GM18526 (cell line): ENCODE results near the gene GLOD4.

Source experiments
- POLR2A ChIP-seq: IDR thresholded peaks from 3 replicates; pipeline ENCODE4 v1.6.1; 2011; ENCODE audit not compliant: insufficient read length; ENCODE audit errors: extremely low read depth

GLOD4 gene

GRCh38 chr17:806346-806745, 24.3 kb upstream of the GLOD4 start:
- TF ChIP-seq POLR2A: no peak

- TF ChIP-seq POLR2A: no peak
Measured at GRCh38 chr17:804541-805435, 22.7 kb upstream of the GLOD4 start.

GRCh38 chr17:802901-803881, 21.1 kb upstream of the GLOD4 start:
- TF ChIP-seq POLR2A: no peak

- no peak for TF ChIP-seq POLR2A
Measured at GRCh38 chr17:802481-802880, 20.4 kb upstream of the GLOD4 start.

- TF ChIP-seq POLR2A: no peak
Measured at GRCh38 chr17:801660-802059, 19.6 kb upstream of the GLOD4 start.

- no peak for TF ChIP-seq POLR2A
Measured at GRCh38 chr17:800446-801242, 18.6 kb upstream of the GLOD4 start.

GRCh38 chr17:799261-799660, 17.2 kb upstream of the GLOD4 start:
- TF ChIP-seq POLR2A: no peak

- no peak for TF ChIP-seq POLR2A
Measured at GRCh38 chr17:798246-798645, 16.2 kb upstream of the GLOD4 start.

GRCh38 chr17:797236-797840, 15.3 kb upstream of the GLOD4 start:
- no peak for TF ChIP-seq POLR2A

GRCh38 chr17:796609-797008, 14.5 kb upstream of the GLOD4 start:
- TF ChIP-seq POLR2A: no peak

- TF ChIP-seq POLR2A: no peak
Measured at GRCh38 chr17:795721-796120, 13.6 kb upstream of the GLOD4 start.

- no peak for TF ChIP-seq POLR2A
Measured at GRCh38 chr17:795276-795675, 13.2 kb upstream of the GLOD4 start.

GRCh38 chr17:794876-795275, 12.8 kb upstream of the GLOD4 start:
- no peak for TF ChIP-seq POLR2A

GRCh38 chr17:792277-792676, 10.2 kb upstream of the GLOD4 start:
- TF ChIP-seq POLR2A: no peak

GRCh38 chr17:791829-792228, 9.7 kb upstream of the GLOD4 start:
- TF ChIP-seq POLR2A: no peak

GRCh38 chr17:789160-789840, 7.2 kb upstream of the GLOD4 start:
- TF ChIP-seq POLR2A: no peak
